GM23338 (cell line): ENCODE data around the gene PEPD. TPM values are rescaled to one million over a fixed set of nuclear protein-coding genes. Genes with fewer than 3 reads are reported as not detected.

Experiments
- ATAC-seq: fragments of 200-7000 bp; cut with Tn5 transposase; 3 replicates; pipeline ENCODE4 v1.9.1; 2020
- DNase-seq: peaks from one replicate; pipeline ENCODE4 v3.0.0-alpha.2; 2015; ENCODE audit warnings: low spot score
- H2AFZ ChIP-seq: fragments of 200-600 bp; sonication (generic); 2 replicates; pipeline ENCODE4 v1.8.0; 2016; ENCODE audit warnings: antibody characterized with exemption, mild to moderate bottlenecking, moderate library complexity
- H3F3A ChIP-seq: fragments of 200-600 bp; sonication (generic); replicated peaks from 2 replicates; pipeline ENCODE4 v1.8.0; 2017; ENCODE audit warnings: antibody characterized with exemption, mixed run types, low read depth
- H3K27ac ChIP-seq: fragments of 200-600 bp; sonication (generic); 2 replicates; pipeline ENCODE4 v1.6.1; 2016; ENCODE audit warnings: low read depth
- H3K27me3 ChIP-seq: fragments of 200-600 bp; sonication (generic); 2 replicates; pipeline ENCODE4 v1.8.0; 2016; ENCODE audit warnings: mild to moderate bottlenecking, mixed run types, moderate library complexity; ENCODE audit not compliant: insufficient read depth
- H3K36me3 ChIP-seq: fragments of 200-600 bp; sonication (generic); 2 replicates; pipeline ENCODE4 v1.8.0; 2016; ENCODE audit warnings: mild to moderate bottlenecking; ENCODE audit not compliant: insufficient read depth
- H3K4me1 ChIP-seq: fragments of 200-600 bp; sonication (generic); 2 replicates; pipeline ENCODE4 v1.8.0; 2016; ENCODE audit warnings: mild to moderate bottlenecking, moderate library complexity; ENCODE audit not compliant: insufficient read depth
- H3K4me2 ChIP-seq: fragments of 200-600 bp; sonication (generic); 2 replicates; pipeline ENCODE4 v1.7.1; 2017; ENCODE audit warnings: mixed run types
- H3K4me3 ChIP-seq: fragments of 200-600 bp; sonication (generic); 2 replicates; pipeline ENCODE4 v1.6.1; 2016; ENCODE audit warnings: mixed run types
- H3K79me2 ChIP-seq: fragments of 200-600 bp; sonication (generic); replicated peaks from 2 replicates; pipeline ENCODE4 v1.8.0; 2017; ENCODE audit warnings: mild to moderate bottlenecking; ENCODE audit not compliant: insufficient read depth
- H3K9me2 ChIP-seq: fragments of 200-600 bp; sonication (generic); 2 replicates; pipeline ENCODE4 v1.8.0; 2017; ENCODE audit not compliant: insufficient read depth
- H4K20me1 ChIP-seq: fragments of 200-600 bp; sonication (generic); replicated peaks from 2 replicates; pipeline ENCODE4 v1.8.0; 2017; ENCODE audit warnings: mild to moderate bottlenecking; ENCODE audit not compliant: insufficient read depth
- H3K27ac Mint-ChIP-seq: 2 replicates; pipeline ENCODE4 v1.8.0; 2020; ENCODE audit warnings: inconsistent platforms, mild to moderate bottlenecking, moderate library complexity, mixed read lengths
- H3K27me3 Mint-ChIP-seq: 3 replicates; pipeline ENCODE4 v1.8.0; 2022; ENCODE audit warnings: low read depth, mild to moderate bottlenecking, moderate library complexity, mixed read lengths, inconsistent platforms; ENCODE audit not compliant: insufficient read depth, poor library complexity
- H3K36me3 Mint-ChIP-seq: 3 replicates; pipeline ENCODE4 v1.8.0; 2021; ENCODE audit warnings: low read depth, mild to moderate bottlenecking, inconsistent platforms, moderate library complexity, mixed read lengths
- H3K4me1 Mint-ChIP-seq: 3 replicates; pipeline ENCODE4 v1.8.0; 2020; ENCODE audit warnings: mild to moderate bottlenecking, inconsistent platforms, mixed read lengths
- H3K4me3 Mint-ChIP-seq: 3 replicates; pipeline ENCODE4 v1.8.0; 2021; ENCODE audit warnings: moderate library complexity, mild to moderate bottlenecking, inconsistent platforms, mixed read lengths
- H3K9me3 Mint-ChIP-seq: 3 replicates; pipeline ENCODE4 v1.8.0; 2020; ENCODE audit warnings: moderate library complexity, mild to moderate bottlenecking, inconsistent platforms, mixed read lengths
- CREB1 ChIP-seq: fragments of 250-450 bp; sonication (Bioruptor Pico); IDR thresholded peaks from 2 replicates; pipeline ENCODE4 v1.5.0; 2020; ENCODE audit warnings: low read depth, mild to moderate bottlenecking, moderate library complexity
- EZH2 ChIP-seq: fragments of 200-600 bp; sonication (generic); IDR thresholded peaks from one replicate; pipeline ENCODE4 v1.8.0; 2017; ENCODE audit warnings: antibody characterized with exemption, mild to moderate bottlenecking, low read depth; ENCODE audit not compliant: unreplicated experiment
- POLR2AphosphoS5 ChIP-seq: IDR thresholded peaks from 2 replicates; pipeline ENCODE4 v1.6.1; 2016; ENCODE audit warnings: antibody characterized with exemption, low read depth
- ZNF114 ChIP-seq: fragments of 250-450 bp; sonication (Bioruptor Pico); IDR thresholded peaks from 2 replicates; pipeline ENCODE4 v1.5.0; 2020; ENCODE audit warnings: mild to moderate bottlenecking, moderate library complexity
- ZNF462 ChIP-seq: fragments of 250-450 bp; sonication (Bioruptor Pico); IDR thresholded peaks from 2 replicates; pipeline ENCODE4 v1.5.0; 2020; ENCODE audit warnings: mild to moderate bottlenecking, moderate library complexity
- polyA plus RNA-seq: library from polyadenylated mRNA; unstranded; fragments of >200 nt; fragmentation: Nextera tagmentation; extraction: Ambion mirVana; gene quantifications from 2 replicates; pipeline ENCODE4 v1.2.1, GENCODE V29; 2016
- total RNA-seq: library from RNA; depleted of rRNA; stranded (reverse); fragments of >200 nt; shearing (Covaris generic); gene quantifications from 2 replicates; pipeline ENCODE4 v1.2.3, GENCODE V29; 2014
- TF ChIP-seq, protein P1 (sequence below): IDR thresholded peaks from 2 replicates; pipeline ENCODE4 v1.6.1; 2016; ENCODE audit warnings: antibody characterized with exemption

Gene PEPD
- total and polyA plus RNA-seq, 2 experiments from 2014 or later, result 81.7 to 89.2 TPM

- TF ChIP-seq POLR2AphosphoS5, result no peak
- TF ChIP-seq ZNF462 (CRISPR knock-in tag), result no peak
- no peak for TF ChIP-seq CREB1
- no peak for TF ChIP-seq EZH2
- TF ChIP-seq ZNF114 (CRISPR knock-in tag), result no peak
- TF ChIP-seq, protein P1, sequence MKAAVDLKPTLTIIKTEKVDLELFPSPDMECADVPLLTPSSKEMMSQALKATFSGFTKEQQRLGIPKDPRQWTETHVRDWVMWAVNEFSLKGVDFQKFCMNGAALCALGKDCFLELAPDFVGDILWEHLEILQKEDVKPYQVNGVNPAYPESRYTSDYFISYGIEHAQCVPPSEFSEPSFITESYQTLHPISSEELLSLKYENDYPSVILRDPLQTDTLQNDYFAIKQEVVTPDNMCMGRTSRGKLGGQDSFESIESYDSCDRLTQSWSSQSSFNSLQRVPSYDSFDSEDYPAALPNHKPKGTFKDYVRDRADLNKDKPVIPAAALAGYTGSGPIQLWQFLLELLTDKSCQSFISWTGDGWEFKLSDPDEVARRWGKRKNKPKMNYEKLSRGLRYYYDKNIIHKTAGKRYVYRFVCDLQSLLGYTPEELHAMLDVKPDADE, result no peak
- H3K27me3 Mint-ChIP-seq, result peaks cover 13% of the 10 kb centered on the region
- H3K9me3 Mint-ChIP-seq, result no peaks in the 10 kb centered on the region; the same call in 1 of the 3 replicates
- Histone ChIP-seq H2AFZ (0 out of 2 replicates have a peak overlapping the region, but pooled peaks have one; percentile 28), H3K4me1 (no peaks in the 10 kb centered on the region), H3K27me3 (no peaks in the 10 kb centered on the region), H4K20me1 (no peaks in the 10 kb centered on the region), H3F3A (no peaks in the 10 kb centered on the region), H3K4me2 (no peak overlapping the region), H3K4me3 (no peak overlapping the region), H3K36me3 (no peaks in the 10 kb centered on the region), H3K27ac (no peak overlapping the region), H3K79me2 (no peaks in the 10 kb centered on the region), H3K9me2 (no peaks in the 10 kb centered on the region; the same call in none of the 2 replicates)
- H3K4me1 Mint-ChIP-seq, result peaks cover 17% of the 10 kb centered on the region
- H3K36me3 Mint-ChIP-seq, result no peaks in the 10 kb centered on the region
- H3K27ac Mint-ChIP-seq, result no peak overlapping the region
- DNase-seq (no peak), ATAC-seq (no peak)
- no peak overlapping the region for H3K4me3 Mint-ChIP-seq
These were observed 31.3 kb upstream of the PEPD start for GRCh38 chr19:33552928-33553279.
